C4-2B (cell line): Measurements from ENCODE around the gene BLVRA.

Source experiments
- CTCF ChIP-seq: fragments of 450-650 bp; conservative IDR thresholded peaks from 2 replicates; pipeline ENCODE4 v1.5.1; 2017; ENCODE audit warnings: mild to moderate bottlenecking
- ZFX ChIP-seq: fragments of 450-650 bp; IDR thresholded peaks from 2 replicates; pipeline ENCODE4 v1.6.1; 2017

GRCh38 chr7:43782768-43783555 is 24.5 kb downstream of the BLVRA start:
- no peak for TF ChIP-seq CTCF
- TF ChIP-seq ZFX, result no peak
